Upper lobe of left lung (tissue), 4 donors: ENCODE data around the gene ABCB7.

Experiments
- CTCF ChIP-seq, 6 experiments: fragments of 450-650 bp in 4 of 6; fragments of 200-600 bp in 2 of 6; sonication (generic) in 2 of 6; IDR thresholded peaks; one replicate each; pipeline ENCODE4 v1.5.1; 2016 to 2019; ENCODE audit warnings: antibody characterized with exemption in 6 of 6
- POLR2A ChIP-seq, 4 donors: fragments of 450-650 bp; IDR thresholded peaks; one replicate each; pipeline ENCODE4 v1.5.1; 2016 to 2017; ENCODE audit warnings: antibody characterized with exemption in 4 of 4, mild to moderate bottlenecking in 2 of 4
- POLR2AphosphoS5 ChIP-seq, 2 donors: sonication (generic); formaldehyde crosslinking; IDR thresholded peaks; one replicate each; pipeline ENCODE4 v1.5.1; 2017; ENCODE audit warnings: antibody characterized with exemption in 2 of 2

GRCh38 chrX:75156531-75156945 lies 455 bp upstream of the ABCB7 start:
- TF ChIP-seq CTCF (IDR thresholded peaks at IDR 0.05): no peak
- no peak for TF ChIP-seq POLR2A (IDR thresholded peaks at IDR 0.05)
- TF ChIP-seq POLR2AphosphoS5 (IDR thresholded peaks at IDR 0.05): no peak
